GM15510 (cell line): Measurements from ENCODE around the gene SCYL1.

Source experiments
- POLR2A ChIP-seq: IDR thresholded peaks from 3 replicates; pipeline ENCODE4 v1.6.1; 2011; ENCODE audit warnings: borderline replicate concordance; ENCODE audit not compliant: insufficient read length; ENCODE audit errors: extremely low read depth

Gene SCYL1

GRCh38 chr11:65524741-65525545 lies at the start of gene SCYL1:
Gene SCYL1, plus strand, starts transcription at chr11:65525083. Its CDS starts 71 bp downstream, at chr11:65525154.
- TF ChIP-seq POLR2A = peak; percentile 65

GRCh38 chr11:65476632-65477148 lies 48.2 kb upstream of the SCYL1 start:
- peak; percentile 5 for TF ChIP-seq POLR2A

GRCh38 chr11:65477149-65477965 lies 47.5 kb upstream of the SCYL1 start:
- TF ChIP-seq POLR2A = peak; percentile 91

DNA sequence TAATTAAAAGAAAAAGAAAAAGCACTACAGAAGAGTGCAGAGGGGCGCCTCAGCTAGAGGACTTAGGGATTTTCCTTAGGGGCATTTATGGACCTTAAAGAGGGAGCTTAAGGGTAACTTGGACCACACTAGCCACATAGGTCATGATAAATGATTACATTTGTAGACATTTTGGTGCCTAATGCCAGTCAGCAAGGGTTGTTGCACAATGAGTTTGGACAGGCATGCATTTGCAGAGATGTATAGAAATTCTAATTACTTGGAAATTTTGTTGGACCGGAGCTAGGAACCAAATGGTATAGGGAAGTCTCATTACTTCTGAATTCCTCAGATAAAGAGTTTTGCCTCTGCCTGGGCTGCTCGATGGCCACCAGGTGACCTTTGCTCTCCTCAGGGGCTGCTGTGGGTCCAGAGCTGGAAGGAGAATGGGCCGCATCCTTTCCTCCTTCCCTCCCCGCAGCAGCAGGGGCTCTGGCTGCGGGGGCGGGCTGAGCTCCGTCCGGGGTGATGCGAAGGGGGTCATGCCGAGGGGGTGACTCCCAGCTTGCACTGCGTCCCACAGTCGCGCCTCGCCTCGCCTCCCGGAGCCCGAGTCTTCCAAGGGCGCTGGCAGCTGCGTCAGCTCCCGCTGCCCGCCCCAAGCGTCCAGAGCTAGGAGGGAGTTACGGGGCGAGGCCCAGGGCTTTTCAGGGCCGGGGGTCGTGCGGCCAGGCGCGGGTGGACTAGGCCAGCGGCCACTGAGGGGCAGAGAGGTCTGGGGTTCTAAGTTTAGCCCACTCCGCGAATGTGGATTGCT lies 46.3 kb upstream of the SCYL1 start:
- TF ChIP-seq POLR2A = no peak

DNA sequence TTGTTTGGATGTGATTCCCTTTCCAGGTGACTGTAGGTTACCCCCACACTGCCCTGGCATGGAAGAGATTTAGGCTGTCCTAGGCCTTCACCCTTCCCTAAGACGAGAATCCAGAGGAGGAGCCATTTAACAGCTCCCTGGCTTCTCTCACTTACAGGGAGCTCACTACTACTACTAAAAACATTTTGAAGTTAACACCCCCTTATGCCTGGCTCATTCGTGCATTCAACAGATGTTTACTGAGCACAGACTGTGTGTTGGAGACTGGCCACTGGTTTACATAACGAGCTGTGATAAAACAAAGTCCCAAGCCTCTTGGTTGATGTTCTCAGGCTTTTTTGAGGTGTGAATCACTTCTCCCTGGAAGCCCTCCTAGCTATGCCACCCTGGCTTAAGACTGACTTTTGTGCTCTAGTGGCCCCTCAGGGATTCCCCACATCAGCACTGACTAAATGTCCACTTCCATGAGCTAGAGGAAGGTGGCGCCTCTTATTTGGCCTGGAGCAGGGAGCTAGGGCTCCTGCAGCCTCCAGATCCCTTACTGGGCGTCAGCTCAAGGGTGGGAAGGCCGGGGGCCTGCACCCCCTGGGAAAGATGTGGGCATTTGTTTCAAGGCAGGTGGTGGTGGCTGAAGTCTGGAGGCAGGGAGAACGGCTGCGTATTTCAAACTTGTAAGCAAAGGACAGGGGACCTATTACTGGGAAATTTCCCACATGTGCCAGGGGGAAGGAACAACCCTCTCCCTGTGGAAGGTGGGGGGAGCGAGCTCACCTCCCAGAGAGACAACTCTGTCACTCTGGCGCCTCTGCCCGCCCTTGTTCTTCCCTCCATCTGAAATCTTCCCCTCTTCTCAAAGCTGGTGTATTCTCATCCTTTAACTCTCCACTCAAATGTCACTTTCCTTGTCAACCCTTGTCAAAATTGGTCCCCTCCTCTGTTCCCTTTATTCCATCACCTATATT lies 45.4 kb upstream of the SCYL1 start:
- no peak for TF ChIP-seq POLR2A

DNA sequence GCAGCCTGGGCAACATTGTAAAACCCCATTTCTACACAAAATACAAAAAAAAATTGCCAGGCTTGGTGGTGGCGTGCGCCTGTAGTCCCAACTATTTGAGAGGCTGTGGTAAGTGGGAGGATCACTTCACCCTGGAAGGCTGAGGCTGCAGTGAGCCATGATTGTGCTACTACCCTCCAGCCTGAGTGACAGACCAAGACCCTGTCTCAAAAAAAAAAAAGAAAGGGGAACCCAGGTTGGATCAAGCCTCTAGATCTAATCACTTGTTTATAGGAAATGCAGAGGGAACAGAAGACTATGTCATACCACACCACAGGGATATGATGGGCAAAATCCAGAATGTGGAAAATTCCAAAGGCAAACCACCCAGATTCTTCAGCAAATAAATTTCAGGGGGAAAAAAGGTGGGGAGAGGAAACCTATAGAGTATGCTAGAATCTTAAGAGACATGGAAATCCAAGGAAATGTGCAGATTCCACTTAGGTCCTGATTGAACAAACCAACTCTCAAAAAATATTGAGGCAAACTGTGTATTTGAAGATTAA lies 42.5 kb upstream of the SCYL1 start:
- TF ChIP-seq POLR2A = no peak

DNA sequence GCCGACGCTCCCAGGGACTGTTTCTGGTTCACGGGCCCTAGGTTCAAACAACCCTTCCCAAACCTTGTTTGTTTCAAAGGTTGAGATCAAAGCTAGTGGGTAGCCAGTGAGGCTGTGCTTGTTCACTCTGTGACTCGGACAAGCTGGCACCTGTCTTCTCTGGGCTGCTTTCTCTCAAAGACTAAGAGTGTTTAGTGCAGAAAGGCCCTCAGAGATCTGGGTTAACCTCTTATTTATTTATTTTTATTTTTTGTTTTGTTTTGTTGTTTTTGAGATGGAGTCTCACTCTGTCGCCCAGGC lies 39.0 kb upstream of the SCYL1 start:
- TF ChIP-seq POLR2A = no peak

DNA sequence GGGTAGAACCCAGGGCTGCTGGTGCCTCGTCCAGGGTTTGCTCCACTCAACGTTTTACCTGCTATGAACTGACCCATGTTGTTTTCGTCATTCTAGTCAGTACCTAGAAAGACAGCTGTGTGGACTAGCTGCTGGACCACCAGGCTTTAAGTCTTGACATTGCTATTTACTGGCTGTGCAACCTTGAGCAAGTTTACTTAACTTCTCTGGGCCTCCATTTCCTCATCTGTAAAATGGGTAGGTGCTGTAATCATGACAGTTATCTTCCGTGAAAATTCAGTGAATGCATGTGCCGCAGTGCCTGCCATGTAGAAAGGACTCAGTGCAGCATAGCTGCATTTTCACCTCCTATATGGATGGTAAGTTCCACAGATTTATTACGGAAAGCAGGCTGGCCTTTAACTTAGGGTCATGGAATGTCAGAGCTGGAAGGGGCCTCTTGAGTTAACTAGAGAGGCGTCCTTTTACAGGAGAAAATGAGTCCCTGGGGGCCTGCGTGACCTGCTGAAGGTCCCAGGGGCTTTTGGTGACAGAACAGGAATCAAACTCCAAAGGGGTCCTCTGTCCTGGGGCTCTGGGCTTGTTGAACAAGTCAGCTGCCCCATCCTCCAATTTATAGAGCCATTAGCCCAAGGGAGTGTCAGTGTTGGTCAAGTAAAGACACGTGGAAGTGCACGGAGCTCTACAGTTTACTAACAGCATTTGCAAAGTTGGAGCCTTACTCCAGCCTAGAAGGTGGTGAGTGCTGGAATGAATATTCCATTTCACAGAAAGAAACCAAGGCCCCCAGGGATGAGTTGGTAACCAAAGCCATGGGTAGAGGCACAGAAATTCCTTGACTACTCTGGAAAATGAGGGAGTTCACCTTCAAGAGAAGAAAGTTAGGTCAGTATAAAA lies 38.1 kb upstream of the SCYL1 start:
- no peak for TF ChIP-seq POLR2A

- peak; percentile 7 for TF ChIP-seq POLR2A
Measured at GRCh38 chr11:65487467-65488272, 37.2 kb upstream of the SCYL1 start.

DNA sequence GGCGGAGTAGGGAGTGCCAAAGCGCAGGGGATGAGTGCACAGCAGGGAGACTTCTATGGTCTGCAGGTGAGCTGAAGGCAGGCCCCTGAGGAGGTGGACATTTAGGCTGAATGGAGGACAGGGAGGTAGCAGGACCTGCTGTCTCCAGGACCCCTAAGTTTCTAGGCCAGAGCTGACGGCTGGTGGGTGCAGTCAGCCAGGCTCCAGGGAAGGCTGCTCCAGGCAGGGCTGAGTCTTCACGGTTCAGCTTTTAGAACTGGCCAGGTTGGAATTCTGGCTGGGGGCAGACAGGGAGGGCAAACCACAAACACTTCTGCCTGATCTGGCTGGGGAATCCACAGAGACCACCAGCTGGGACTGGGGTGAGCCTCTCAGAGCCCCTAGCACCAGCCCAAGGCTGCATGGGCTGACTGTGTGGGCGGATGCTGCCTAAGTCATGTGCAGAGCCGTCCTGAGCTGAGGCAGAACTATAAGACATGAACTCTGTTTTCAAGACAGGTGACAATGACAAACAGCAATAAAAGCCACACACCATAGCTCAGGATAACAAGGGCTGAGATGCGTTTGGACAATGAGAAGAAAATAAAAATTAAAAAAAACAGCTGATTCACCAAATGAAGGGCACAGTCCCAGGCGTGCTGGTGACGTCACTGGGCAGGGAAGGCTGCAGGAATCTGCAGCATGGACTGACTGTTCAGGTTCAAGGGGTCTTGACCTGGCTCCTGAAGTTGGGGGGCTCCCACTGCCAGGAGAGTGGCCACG lies 36.4 kb upstream of the SCYL1 start:
- TF ChIP-seq POLR2A = no peak

- no peak for TF ChIP-seq POLR2A
Measured at GRCh38 chr11:65489035-65489705, 35.7 kb upstream of the SCYL1 start.

DNA sequence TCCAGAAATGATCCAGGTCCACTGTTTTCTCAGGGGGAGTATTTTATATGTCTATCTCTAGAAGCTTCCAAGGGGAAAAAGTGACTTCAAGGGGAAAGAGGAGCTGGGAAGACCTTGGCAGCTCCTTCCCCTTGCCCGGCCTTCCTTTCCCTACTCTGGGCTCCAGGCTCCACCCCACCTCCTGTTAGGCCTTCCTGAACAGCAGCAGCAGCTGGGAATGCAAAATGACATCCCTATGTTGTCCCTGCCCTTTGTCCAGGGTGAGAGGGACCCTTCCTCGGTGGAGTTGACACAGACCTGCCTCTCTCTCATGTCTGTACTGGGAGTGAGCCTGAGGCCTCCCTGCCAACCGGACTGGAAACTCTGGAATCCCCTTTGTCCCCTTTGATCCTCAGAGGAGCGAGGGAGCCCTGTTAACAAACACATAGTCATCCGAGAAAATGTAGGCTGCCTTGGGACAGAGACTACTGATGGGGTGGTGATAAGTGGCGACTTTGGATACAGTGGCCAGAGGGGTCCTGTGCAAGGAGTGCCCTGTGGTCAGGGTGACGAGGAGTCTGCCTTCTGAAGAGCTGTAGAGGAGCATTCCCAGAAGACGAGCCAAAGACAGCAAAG lies 35.1 kb upstream of the SCYL1 start:
- no peak for TF ChIP-seq POLR2A
